T-helper 1 cell treated with Interleukin-12 subunit alpha and Interleukin-12 subunit beta and Interleukin-4 antibody, amounts not matched to agents 30 ng/mL and 1 ng/mL, for 36 hours (primary cell): ENCODE measurements around the gene CNNM2. TPM values are rescaled to one million over a fixed set of nuclear protein-coding genes. Genes with fewer than 3 reads are reported as not detected.
"Not testable (repeated sequence)": the region's sequence is repeated elsewhere in the genome, so short reads cannot be mapped to it uniquely, and the experiment has no call there.

Experiments used
- intact Hi-C: fragments of 100-400 bp; cut with micrococcal nuclease; formaldehyde crosslinking; loops from one replicate; pipeline ENCODE4 v1.15.1; 2024
- total RNA-seq: library from RNA; stranded (reverse); gene quantifications from 2 replicates; pipeline ENCODE4 v1.2.3, GENCODE V29; 2022

The CNNM2 gene
- total RNA-seq, 1 donor from 2014 or later = 6.8 TPM

- intact Hi-C loops = no loop called here
Measured at GRCh38 chr10:103021900-103022293, 103.8 kb downstream of the CNNM2 start.

GRCh38 chr10:103025696-103026095 lies 107.6 kb downstream of the CNNM2 start:
- intact Hi-C loops = no loop called here

GRCh38 chr10:103038570-103038969 lies 120.5 kb downstream of the CNNM2 start:
- intact Hi-C loops = no loop called here

- intact Hi-C loops = no loop called here
Measured at GRCh38 chr10:103040418-103040817, 122.3 kb downstream of the CNNM2 start.

GRCh38 chr10:103041391-103041790 lies 123.3 kb downstream of the CNNM2 start:
- intact Hi-C loops = no loop called here

GRCh38 chr10:103042129-103042528 lies 124.0 kb downstream of the CNNM2 start:
- intact Hi-C loops = no loop called here

- intact Hi-C loops = no loop called here
Measured at GRCh38 chr10:103042908-103043307, 124.8 kb downstream of the CNNM2 start.

- intact Hi-C loops = no loop called here
Measured at GRCh38 chr10:103044942-103045489, 126.9 kb downstream of the CNNM2 start.

GRCh38 chr10:103045961-103046360 lies 127.9 kb downstream of the CNNM2 start:
- intact Hi-C loops = no loop called here

- intact Hi-C loops = no loop called here
Measured at GRCh38 chr10:103047381-103047780, 129.3 kb downstream of the CNNM2 start.

- intact Hi-C loops = no loop called here
Measured at GRCh38 chr10:103049237-103049636, 131.1 kb downstream of the CNNM2 start.

GRCh38 chr10:103053659-103054581 lies 135.8 kb downstream of the CNNM2 start:
- intact Hi-C loops = loop anchor here (1.0 kb wide), 6 partner anchors 15 to 340 kb away; partner anchors contain the start of genes ARL3, BORCS7, CNNM2 and SFXN2

- intact Hi-C loops = loop anchor here (1.0 kb wide), 6 partner anchors 15 to 340 kb away; partner anchors contain the start of genes ARL3, BORCS7, CNNM2 and SFXN2
Measured at GRCh38 chr10:103054621-103055020, 136.5 kb downstream of the CNNM2 start.

GRCh38 chr10:103055105-103055504 lies 137.0 kb downstream of the CNNM2 start:
- intact Hi-C loops = no loop called here

GRCh38 chr10:103058034-103058433 lies 139.9 kb downstream of the CNNM2 start:
- intact Hi-C loops = no loop called here

GRCh38 chr10:103060575-103060974 lies 142.5 kb downstream of the CNNM2 start:
- intact Hi-C loops = no loop called here

- intact Hi-C loops = no loop called here
Measured at GRCh38 chr10:103062854-103063590, 144.9 kb downstream of the CNNM2 start.

GRCh38 chr10:103064956-103065355 lies 146.9 kb downstream of the CNNM2 start:
- intact Hi-C loops = no loop called here

- intact Hi-C loops = no loop called here
Measured at GRCh38 chr10:103066141-103067098, 148.3 kb downstream of the CNNM2 start.

- intact Hi-C loops = not testable (repeated sequence)
Measured at GRCh38 chr10:103067099-103067477, 149.0 kb downstream of the CNNM2 start.

- intact Hi-C loops = no loop called here
Measured at GRCh38 chr10:103067484-103067883, 149.4 kb downstream of the CNNM2 start.
